Calu3 (cell line): Measurements from ENCODE around the gene NBEAL2. TPM values are rescaled to one million over a fixed set of nuclear protein-coding genes. Genes with fewer than 3 reads are reported as not detected.

Experiments used
- BruUV-seq: library from RNA; stranded (reverse); fragments of 400-500 nt; replicated peaks from 2 replicates; lab custom pipeline; 2021; lab: Mats Ljungman, UMichigan
- CTCF ChIA-PET: fragments of 300-600 bp; sonication (Branson Sonifier 250); formaldehyde crosslinking; loops from one replicate; lab custom pipeline; 2022; ENCODE audit warnings: antibody characterized with exemption; lab: Charles Lee
- DNase-seq: peaks from one replicate; pipeline ENCODE4 v3.0.0; 2022
- H3K27ac Mint-ChIP-seq: one replicate; pipeline ENCODE4 v1.8.0; 2022; ENCODE audit warnings: mixed read lengths; ENCODE audit not compliant: unreplicated experiment
- H3K27me3 Mint-ChIP-seq: one replicate; pipeline ENCODE4 v1.8.0; 2022; ENCODE audit warnings: mixed read lengths; ENCODE audit not compliant: unreplicated experiment
- H3K36me3 Mint-ChIP-seq: one replicate; pipeline ENCODE4 v1.8.0; 2022; ENCODE audit warnings: mild to moderate bottlenecking, moderate library complexity, mixed read lengths; ENCODE audit not compliant: insufficient read depth, unreplicated experiment
- H3K4me1 Mint-ChIP-seq: one replicate; pipeline ENCODE4 v1.8.0; 2022; ENCODE audit warnings: mild to moderate bottlenecking, low read depth, mixed read lengths; ENCODE audit not compliant: unreplicated experiment
- H3K4me3 Mint-ChIP-seq: one replicate; pipeline ENCODE4 v1.8.0; 2022; ENCODE audit warnings: mild to moderate bottlenecking, low read depth, moderate library complexity, mixed read lengths; ENCODE audit not compliant: unreplicated experiment
- H3K9me3 Mint-ChIP-seq: one replicate; pipeline ENCODE4 v1.8.0; 2022; ENCODE audit warnings: low read depth, mixed read lengths; ENCODE audit not compliant: unreplicated experiment
- CTCF ChIP-seq: fragments of 200-600 bp; IDR thresholded peaks from one replicate; pipeline ENCODE4 v1.8.0; 2022; ENCODE audit warnings: antibody characterized with exemption; ENCODE audit not compliant: unreplicated experiment
- intact Hi-C: fragments of 100-400 bp; cut with micrococcal nuclease; formaldehyde crosslinking; loops from one replicate; pipeline ENCODE4 v1.10.0; 2022; ENCODE audit not compliant: unreplicated experiment
- total RNA-seq: library from RNA; stranded (reverse); gene quantifications from 2 replicates; pipeline ENCODE4 v1.2.3, GENCODE V29; 2022

Gene NBEAL2
- total RNA-seq, 1 experiment from 2014 or later = 143 TPM

GRCh38 chr3:47000198-47000815 lies 20.8 kb downstream of the NBEAL2 start:
- CTCF ChIA-PET = no interaction called here
- no peak for TF ChIP-seq CTCF
- no peaks in the 10 kb centered on the region for H3K27me3 Mint-ChIP-seq
- H3K27ac Mint-ChIP-seq = no peak overlapping the region
- H3K4me1 Mint-ChIP-seq = no peaks in the 10 kb centered on the region
- BruUV-seq = no TSS peak
- H3K36me3 Mint-ChIP-seq = peaks cover 49% of the 10 kb centered on the region
- no peak for DNase-seq
- H3K9me3 Mint-ChIP-seq = no peaks in the 10 kb centered on the region
- no peak overlapping the region for H3K4me3 Mint-ChIP-seq
- intact Hi-C loops = no loop called here

- TF ChIP-seq CTCF = no peak
- Mint-ChIP-seq H3K9me3 (no peaks in the 10 kb centered on the region), H3K4me1 (no peaks in the 10 kb centered on the region), H3K27ac (no peak overlapping the region), H3K36me3 (peaks cover 45% of the 10 kb centered on the region), H3K27me3 (no peaks in the 10 kb centered on the region), H3K4me3 (no peak overlapping the region)
- CTCF ChIA-PET = no interaction called here
- intact Hi-C loops = no loop called here
- no TSS peak for BruUV-seq
- no peak for DNase-seq
Measured at GRCh38 chr3:47000922-47001730, 21.7 kb downstream of the NBEAL2 start.

- H3K36me3 Mint-ChIP-seq = peaks cover 45% of the 10 kb centered on the region
- CTCF ChIA-PET = no interaction called here
Measured at GRCh38 chr3:47001731-47002170, 22.3 kb downstream of the NBEAL2 start.

More at GRCh38 chr3:47001731-47002170, 22.3 kb downstream of the NBEAL2 start:
- DNase-seq = no peak
- Mint-ChIP-seq H3K4me3 (no peak overlapping the region), H3K9me3 (no peaks in the 10 kb centered on the region), H3K27ac (no peak overlapping the region), H3K4me1 (no peaks in the 10 kb centered on the region), H3K27me3 (no peaks in the 10 kb centered on the region)
- intact Hi-C loops = no loop called here
- no TSS peak for BruUV-seq
- TF ChIP-seq CTCF = no peak
